Fibroblast of gingiva (primary cell): Measurements from ENCODE around the gene ZNF488.

ENCODE experiments used
- DNase-seq: peaks from one replicate; pipeline ENCODE4 v3.0.0-alpha.2; 2011; ENCODE audit warnings: low read depth

Gene ZNF488

GRCh38 chr10:47348661-47349470 is 35.2 kb downstream of the ZNF488 start:
- no peak for DNase-seq

- DNase-seq: no peak
Observed at GRCh38 chr10:47348138-47348651, 35.9 kb downstream of the ZNF488 start, which contains the start of gene RBP3. Gene RBP3 (plus strand): TSS chr10:47348363. CDS start chr10:47348485, 122 bp downstream.

- DNase-seq: no peak
Observed at GRCh38 chr10:47347303-47347675, 36.8 kb downstream of the ZNF488 start.

- no peak for DNase-seq
Observed at GRCh38 chr10:47346581-47347302, 37.4 kb downstream of the ZNF488 start.

- DNase-seq: no peak
Observed at GRCh38 chr10:47344996-47345870, 38.9 kb downstream of the ZNF488 start.

- peak; percentile 21 for DNase-seq
Observed at GRCh38 chr10:47340608-47341170, 43.4 kb downstream of the ZNF488 start.

GRCh38 chr10:47339759-47340607 is 44.1 kb downstream of the ZNF488 start:
- DNase-seq: no peak

GRCh38 chr10:47339186-47339735 is 44.8 kb downstream of the ZNF488 start:
- no peak for DNase-seq

- no peak for DNase-seq
Observed at GRCh38 chr10:47337310-47337709, 46.8 kb downstream of the ZNF488 start.

- DNase-seq: no peak
Observed at GRCh38 chr10:47336387-47337134, 47.5 kb downstream of the ZNF488 start.

GRCh38 chr10:47335906-47336305 is 48.2 kb downstream of the ZNF488 start:
- DNase-seq: no peak

GRCh38 chr10:47334466-47335295 is 49.4 kb downstream of the ZNF488 start:
- DNase-seq: no peak

GRCh38 chr10:47333532-47333931 is 50.6 kb downstream of the ZNF488 start:
- no peak for DNase-seq

- no peak for DNase-seq
Observed at GRCh38 chr10:47332946-47333345, 51.1 kb downstream of the ZNF488 start.

- no peak for DNase-seq
Observed at GRCh38 chr10:47332371-47332770, 51.7 kb downstream of the ZNF488 start.

GRCh38 chr10:47331954-47332353 is 52.1 kb downstream of the ZNF488 start:
- no peak for DNase-seq

GRCh38 chr10:47331491-47331890 is 52.6 kb downstream of the ZNF488 start:
- no peak for DNase-seq

- no peak for DNase-seq
Observed at GRCh38 chr10:47330804-47331203, 53.3 kb downstream of the ZNF488 start.

- no peak for DNase-seq
Observed at GRCh38 chr10:47330366-47330765, 53.7 kb downstream of the ZNF488 start.
